AG20443 (cell line): ENCODE data around the gene CHRD.
A peak's percentile ranks its signal among the peaks of the same experiment; 100 is the strongest.
"Not testable (repeated sequence)": the region's sequence is repeated elsewhere in the genome, so short reads cannot be mapped to it uniquely, and the experiment has no call there.

ENCODE experiments used
- DNase-seq: peaks from one replicate; pipeline ENCODE4 v3.0.0; 2012; ENCODE audit warnings: low spot score, mixed read lengths

The CHRD gene

GRCh38 chr3:184379358-184380184, at the start of gene CHRD:
TSS of gene CHRD (plus strand) at chr3:184380054. CDS start at chr3:184380319, 265 bp downstream.
- DNase-seq = peak; percentile 37

GRCh38 chr3:184332370-184333090, 47.3 kb upstream of the CHRD start:
- peak; percentile 69 for DNase-seq

DNA sequence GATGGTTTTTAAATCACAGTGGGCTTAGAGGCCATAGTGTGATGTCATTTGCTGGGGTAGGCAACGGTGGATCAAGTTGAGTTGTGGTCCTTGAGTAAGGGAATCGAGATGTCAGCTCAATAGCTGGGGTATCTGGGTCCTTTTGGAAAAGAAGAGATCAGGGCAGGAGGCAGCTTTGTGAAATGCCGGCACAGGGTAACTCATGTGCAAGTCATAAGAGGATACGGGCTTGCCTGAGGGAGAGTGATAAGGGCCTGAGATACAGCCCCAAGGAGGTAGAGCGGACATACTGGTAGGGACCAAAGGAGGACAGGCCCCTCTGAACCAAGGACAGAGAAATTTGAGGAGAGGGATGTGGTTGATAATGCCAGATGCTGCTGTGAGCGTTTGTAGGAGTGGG, 46.7 kb upstream of the CHRD start:
- no peak for DNase-seq

- DNase-seq = no peak
Measured at GRCh38 chr3:184333700-184334099, 46.2 kb upstream of the CHRD start.

- DNase-seq = no peak
Measured at GRCh38 chr3:184334470-184335158, 45.2 kb upstream of the CHRD start.

DNA sequence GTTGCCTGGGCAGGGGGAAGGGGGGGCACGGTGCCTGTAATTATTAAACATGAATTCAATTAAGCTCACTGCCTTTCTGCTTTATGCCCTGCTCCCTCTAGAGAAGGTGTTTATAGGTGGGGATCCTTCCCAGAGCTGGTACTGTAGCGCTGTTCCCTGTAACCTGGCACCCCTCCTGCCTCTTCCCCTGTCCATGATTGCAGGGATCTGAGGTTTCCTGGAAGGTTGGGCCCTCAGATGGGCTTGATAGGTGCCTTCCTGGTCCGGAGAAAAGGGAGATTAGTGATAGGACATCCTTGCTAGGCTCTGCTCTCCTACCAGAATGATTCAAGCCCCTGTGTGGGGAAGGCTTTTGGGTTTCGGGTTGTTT, 44.6 kb upstream of the CHRD start:
- no peak for DNase-seq

GRCh38 chr3:184335661-184336546, 44.0 kb upstream of the CHRD start:
- peak; percentile 91 for DNase-seq

DNA sequence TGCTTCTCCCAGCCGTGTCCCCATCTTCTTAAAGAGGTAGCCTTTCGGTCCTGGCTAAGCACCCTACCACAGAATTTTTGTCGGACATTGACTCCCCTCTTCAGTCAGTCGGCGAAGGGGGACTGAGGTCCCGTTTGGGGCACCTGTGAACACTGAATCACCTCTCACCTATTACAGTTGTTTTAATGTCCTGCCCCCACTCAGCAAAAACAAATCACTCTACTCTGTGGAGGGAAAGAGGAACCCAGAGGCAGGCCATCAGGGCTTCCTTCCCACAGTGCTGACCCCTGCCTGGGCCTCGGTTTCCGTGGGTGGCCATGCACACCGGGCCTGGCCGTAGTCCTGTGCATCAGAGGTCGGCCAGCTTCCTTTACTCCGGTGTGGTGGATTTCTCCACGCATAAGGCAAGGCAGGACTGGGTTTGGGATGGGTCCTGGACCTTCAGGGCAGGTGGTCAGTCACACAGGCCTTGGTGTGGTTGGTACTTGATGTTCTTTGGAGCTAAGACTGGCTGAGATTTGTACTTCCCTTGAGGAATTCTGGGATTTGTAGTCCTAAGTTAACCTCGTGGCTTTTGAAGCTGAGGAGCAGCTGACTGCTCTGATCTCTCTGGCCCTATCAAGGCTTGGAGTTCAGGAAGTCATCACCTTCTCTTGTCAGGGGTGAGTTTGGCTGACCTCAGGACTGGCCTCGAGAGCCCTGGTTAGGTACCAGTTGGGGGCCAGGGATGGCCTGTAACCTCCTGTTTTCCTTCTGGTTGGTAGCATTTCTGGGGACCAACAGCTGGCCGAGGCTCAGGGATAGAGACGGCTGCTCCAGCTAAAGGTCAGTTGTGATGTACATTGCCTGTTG, 43.1 kb upstream of the CHRD start:
- peak; percentile 69 for DNase-seq

GRCh38 chr3:184337399-184337714, 42.5 kb upstream of the CHRD start, which contains the start of gene FAM131A:
TSS of gene FAM131A (plus strand) at chr3:184337600. CDS start at chr3:184337631, 31 bp downstream.
- peak; percentile 47 for DNase-seq

- DNase-seq = no peak
Measured at GRCh38 chr3:184337981-184338380, 41.9 kb upstream of the CHRD start.

GRCh38 chr3:184338511-184338945, 41.3 kb upstream of the CHRD start:
- DNase-seq = peak; percentile 56

GRCh38 chr3:184339001-184339400, 40.9 kb upstream of the CHRD start:
- DNase-seq = no peak

- DNase-seq = not testable (repeated sequence)
Measured at GRCh38 chr3:184339451-184340135, 40.3 kb upstream of the CHRD start.

- no peak for DNase-seq
Measured at GRCh38 chr3:184341925-184342324, 37.9 kb upstream of the CHRD start.

DNA sequence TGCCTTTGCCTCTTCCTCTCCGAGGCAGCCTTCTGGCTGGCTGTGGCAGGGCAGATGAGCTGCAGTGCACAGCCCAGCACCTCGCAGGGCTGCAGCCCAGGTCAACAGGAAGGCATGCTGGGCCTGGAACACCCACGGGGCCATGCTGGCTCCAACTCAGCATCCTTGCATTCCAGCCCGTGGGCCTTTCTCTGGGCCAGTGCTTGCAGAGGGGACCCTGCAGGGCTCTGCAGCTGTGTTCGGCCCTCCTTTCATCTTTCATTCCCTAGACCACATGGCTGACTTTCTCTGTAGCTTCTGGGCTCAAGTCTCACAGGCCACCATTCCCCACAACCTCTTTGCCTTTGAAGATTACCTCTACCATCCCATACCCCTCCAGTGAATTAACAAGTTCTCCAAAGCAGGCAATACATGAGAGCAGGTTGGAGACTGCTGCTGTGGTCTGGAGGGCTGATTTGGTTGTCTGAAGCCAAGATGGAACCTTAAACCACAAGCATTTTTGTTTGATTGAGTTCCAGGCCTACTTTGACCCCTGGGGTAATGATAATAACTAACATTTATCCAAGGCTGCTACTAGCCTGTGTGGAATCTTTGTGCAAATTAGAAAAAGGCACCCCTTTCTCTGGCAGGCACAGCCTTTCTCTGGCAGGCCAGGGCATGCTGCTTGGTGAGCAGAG, 36.5 kb upstream of the CHRD start:
- no peak for DNase-seq

DNA sequence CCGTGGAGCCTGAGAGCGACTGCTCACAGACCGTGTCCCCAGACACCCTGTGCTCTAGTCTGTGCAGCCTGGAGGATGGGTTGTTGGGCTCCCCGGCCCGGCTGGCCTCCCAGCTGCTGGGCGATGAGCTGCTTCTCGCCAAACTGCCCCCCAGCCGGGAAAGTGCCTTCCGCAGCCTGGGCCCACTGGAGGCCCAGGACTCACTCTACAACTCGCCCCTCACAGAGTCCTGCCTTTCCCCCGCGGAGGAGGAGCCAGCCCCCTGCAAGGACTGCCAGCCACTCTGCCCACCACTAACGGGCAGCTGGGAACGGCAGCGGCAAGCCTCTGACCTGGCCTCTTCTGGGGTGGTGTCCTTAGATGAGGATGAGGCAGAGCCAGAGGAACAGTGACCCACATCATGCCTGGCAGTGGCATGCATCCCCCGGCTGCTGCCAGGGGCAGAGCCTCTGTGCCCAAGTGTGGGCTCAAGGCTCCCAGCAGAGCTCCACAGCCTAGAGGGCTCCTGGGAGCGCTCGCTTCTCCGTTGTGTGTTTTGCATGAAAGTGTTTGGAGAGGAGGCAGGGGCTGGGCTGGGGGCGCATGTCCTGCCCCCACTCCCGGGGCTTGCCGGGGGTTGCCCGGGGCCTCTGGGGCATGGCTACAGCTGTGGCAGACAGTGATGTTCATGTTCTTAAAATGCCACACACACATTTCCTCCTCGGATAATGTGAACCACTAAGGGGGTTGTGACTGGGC, 35.1 kb upstream of the CHRD start:
- DNase-seq = no peak

- peak; percentile 90 for DNase-seq
Measured at GRCh38 chr3:184345317-184346144, 34.3 kb upstream of the CHRD start.
